Stimulated activated CD4-positive, alpha-beta T cell treated with anti-CD3 and anti-CD28 coated beads, Interleukin-15, amount 100 ng/mL, for 24 hours (primary cell): ENCODE data around the gene JMJD8.

Experiments
- DNase-seq: peaks from one replicate; pipeline ENCODE4 v3.0.0-alpha.2; 2020

Gene JMJD8, protein sequence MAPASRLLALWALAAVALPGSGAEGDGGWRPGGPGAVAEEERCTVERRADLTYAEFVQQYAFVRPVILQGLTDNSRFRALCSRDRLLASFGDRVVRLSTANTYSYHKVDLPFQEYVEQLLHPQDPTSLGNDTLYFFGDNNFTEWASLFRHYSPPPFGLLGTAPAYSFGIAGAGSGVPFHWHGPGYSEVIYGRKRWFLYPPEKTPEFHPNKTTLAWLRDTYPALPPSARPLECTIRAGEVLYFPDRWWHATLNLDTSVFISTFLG

DNA sequence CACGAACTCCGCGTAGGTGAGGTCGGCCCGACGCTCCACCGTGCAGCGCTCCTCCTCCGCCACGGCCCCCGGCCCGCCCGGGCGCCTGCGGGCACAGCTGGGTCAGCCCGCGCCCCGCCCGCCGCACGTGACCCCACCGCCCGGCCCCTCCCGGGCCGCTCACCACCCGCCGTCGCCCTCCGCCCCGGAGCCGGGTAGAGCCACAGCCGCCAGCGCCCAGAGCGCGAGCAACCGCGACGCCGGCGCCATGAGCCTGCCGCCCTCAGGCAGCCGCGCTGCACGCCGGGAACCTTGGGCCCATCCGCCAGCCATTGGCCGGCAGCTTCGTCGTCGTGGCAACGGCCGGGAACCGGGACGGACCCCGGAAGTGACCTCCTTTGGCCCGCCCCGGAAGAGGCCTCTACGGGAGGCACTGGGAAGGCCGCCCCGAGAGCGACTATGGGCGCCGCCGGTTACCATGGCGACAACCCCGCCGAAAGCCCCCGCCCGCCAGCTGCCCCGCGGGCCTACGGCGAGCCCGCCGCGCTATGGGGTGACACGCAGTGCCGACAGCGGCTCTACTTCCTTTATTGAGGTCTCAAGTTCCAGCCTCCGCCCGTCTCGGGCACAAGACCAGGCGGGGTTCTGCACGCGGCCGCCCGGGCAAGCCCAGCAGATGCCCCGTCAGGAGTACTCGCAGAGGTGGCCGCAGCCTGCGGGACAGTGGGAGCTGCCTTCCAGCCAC is at the start of gene JMJD8:
Gene JMJD8, minus strand, starts transcription at position 264 of the 724 bp plus-strand sequence. Its CDS starts 15 bp downstream, at position 249.
- peak; percentile 99 for DNase-seq

GRCh38 chr16:733382-734207 is 49.5 kb upstream of the JMJD8 start:
- peak; percentile 56 for DNase-seq

DNA sequence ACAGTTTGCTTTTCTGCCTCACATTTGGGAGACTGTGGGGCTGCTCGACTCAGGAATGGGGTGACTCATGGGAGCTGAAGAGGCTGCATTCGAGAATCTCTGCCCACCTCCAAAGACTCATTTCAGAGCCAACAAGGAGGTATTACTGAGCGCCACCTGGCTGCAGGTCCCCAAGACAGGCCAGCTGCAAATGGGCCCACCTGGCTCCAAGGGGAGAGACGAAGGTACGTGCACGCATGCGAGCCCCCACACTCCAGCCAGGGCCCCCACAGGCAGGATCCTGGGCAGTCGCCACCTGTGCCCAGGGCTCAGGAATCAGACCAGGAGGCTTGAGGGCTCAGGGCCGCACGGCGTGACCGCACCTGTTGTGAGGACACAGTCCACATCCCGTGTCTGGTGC is 48.8 kb upstream of the JMJD8 start:
- no peak for DNase-seq

DNA sequence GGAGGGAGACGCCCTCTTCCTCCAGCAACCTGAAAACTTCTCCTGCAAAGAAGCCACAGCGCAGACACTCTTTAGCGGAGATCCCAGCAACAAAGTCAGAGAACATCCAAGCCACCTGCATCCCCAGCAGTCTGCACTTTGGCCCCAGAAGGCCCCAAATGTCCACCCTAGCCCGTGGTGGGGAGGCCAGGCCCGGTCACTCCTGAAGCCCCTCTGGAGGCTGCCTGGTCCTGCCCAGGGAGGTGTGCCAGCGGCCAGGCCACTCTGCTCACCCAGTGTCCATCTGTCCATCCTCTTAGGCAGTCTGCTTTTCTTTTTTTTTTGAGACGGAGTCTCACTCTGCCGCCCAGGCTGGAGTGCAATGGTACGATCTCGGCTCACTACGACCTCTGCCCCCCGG is 48.2 kb upstream of the JMJD8 start:
- no peak for DNase-seq

- DNase-seq, result no peak
These were observed 46.8 kb upstream of the JMJD8 start for GRCh38 chr16:730666-731509.

DNA sequence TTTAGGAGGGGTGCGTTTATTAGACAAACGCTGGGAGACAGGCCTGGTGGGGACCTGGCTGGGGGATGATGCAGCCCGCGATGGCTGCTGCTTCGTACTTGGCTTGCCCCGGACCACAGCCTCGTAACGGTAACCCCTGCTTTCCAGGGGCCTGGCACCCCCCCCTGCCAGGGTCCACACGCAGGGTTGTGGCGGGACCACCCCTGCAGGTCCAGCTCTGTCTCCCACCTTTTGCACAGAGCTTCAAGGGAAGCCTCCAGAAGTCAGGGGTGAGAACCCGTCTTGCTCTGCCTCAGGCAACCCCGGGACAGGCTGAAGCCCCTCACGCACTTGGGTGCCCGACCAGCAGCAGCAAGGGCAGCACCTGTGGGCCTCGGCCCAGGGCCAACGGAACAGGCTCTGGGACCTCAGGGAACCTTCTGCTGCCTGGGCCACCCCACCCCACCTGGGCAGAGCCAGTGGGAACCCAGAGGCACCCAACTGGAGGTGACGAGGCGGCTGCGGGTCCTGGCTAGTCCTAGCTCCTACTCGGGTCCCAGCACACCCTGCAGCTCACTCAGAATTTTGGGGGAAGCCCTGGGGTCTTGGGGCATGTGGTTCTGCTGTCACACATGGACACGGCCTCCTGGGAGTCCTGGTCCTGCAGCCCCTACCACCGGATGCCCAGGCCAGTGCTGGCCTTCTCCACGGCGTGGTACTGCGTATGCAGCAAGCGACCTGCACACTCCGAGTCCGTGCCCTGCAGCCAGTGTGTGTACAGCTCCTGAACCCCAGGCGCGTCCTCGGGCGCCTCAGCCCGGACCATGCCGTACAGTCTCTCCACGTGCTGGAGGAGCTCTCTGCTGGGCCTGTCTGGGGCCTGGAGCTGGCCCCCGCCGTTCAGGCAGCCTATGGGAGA is 45.9 kb upstream of the JMJD8 start:
- DNase-seq, result no peak

DNA sequence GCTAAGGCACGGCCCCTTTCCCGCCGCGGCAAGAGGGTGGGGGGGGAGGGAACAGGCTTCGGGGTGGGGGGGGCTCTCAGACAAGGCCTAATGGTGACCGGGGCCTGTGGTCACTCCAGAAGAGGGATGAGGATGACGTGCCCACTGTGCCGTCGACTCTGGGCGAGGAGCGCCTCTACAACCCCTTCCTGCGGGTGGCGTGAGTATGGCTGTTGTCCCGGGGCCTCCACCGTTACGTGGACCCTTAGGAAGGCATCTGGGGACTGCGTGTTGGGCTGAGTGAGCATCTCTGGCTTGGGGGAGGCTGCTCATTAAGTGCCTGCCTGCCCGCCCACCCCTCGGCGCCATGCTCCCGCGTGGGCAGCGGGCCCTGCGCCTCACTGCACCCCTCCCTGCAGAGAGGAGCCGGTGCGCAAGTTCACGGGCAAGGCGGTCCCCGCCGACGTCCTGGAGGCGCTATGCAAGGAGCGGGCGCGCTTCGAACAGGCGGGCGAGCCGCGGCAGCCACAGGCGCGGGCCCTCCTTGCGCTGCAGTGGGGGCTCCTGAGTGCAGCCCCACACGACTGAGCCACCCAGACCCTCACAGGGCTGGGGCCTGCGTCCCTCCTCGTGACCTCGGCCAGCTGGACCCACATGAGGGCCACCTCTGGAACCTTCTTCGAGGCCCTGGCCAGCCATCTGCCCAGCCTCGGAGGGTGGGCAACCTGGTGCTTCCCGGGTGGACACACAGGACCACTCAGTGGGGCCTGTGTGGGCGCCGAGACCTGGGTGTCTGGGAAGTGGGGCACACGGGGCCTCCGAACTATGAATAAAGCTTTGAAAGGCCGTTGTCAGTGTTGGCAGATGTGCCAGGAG is 45.0 kb upstream of the JMJD8 start:
- DNase-seq, result no peak

GRCh38 chr16:728131-728889 is 44.2 kb upstream of the JMJD8 start:
- peak; percentile 76 for DNase-seq

DNA sequence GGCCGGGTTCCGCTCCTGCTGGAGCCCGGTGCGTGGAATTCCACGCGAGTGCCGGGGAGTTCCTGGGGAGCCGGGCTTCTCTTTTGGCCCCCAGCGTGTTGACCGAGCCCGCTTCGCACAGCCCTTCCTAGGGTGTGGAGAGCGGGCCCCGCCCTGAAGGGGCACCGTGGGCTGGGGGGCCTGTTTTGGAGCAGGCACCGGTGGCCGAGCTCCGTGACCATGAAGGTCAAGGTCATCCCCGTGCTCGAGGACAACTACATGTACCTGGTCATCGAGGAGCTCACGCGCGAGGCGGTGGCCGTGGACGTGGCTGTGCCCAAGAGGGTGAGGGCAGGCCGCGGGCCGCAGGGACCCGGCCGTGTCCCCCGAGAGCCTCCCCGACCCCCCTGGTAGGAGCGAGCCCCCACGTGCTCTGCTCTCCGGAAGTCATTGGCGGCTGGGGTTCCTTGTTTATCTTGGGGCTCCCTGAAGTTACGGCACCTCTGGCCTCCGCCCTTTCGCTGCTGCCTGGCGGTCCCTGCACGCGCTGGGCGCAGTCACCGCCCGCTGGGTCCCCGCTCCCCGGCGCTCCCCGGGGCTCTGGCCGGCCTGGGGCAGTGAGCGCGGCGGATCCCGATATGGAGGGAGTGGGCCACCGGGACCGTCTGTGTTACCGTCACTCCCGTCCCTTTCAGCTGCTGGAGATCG is 43.3 kb upstream of the JMJD8 start:
- DNase-seq, result peak; percentile 47

DNA sequence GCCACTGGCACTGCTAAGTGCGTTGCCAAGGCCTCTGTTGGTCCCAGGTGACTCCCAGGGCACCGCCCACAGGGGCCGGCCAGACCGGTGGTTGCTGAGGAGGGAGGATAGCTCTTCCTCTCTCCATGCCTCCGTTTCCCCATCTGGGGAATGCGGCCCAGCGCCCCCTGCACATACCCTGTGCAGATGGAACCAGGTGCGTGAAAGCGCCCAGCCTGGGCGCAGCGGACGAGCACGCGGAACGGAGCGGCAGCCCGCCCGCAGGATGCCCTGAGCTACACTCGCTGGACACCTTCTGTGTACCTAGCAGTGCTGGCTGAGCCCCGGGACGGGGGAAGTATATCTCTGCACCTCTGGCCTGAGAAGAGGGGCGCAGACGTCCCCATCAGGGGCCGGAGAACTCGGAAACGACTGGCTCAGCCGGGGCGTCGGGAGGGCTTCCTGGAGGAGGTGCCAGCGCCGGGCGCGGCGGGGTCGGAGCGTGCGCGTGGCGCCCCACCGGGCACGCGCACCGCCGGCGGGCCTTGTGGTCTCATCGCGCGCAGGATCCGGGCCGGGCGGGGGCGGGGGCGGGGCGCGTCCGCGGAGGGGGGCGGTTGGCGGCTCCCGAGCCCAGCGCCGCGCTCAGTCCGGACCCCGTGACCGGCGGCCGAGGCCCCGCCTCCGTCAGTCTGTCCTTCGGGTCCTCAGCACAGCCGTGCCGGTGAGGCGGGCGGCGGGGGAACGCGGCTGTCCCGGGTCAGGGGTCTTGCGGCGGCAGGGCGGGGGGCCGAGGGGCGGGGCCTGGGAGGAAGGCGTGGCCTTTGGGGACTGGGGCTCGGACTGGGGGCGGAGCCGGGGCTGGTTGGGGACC is 42.5 kb upstream of the JMJD8 start, which contains the start of the genes CCDC78 and HAGHL:
Gene CCDC78, minus strand, starts transcription at position 6 of the 853 bp plus-strand sequence. CDS start 76 bp downstream, outside the sequence.
Gene HAGHL, plus strand, starts transcription at position 669 of the 853 bp plus-strand sequence. CDS start 404 bp downstream, outside the sequence.
- peak; percentile 79 for DNase-seq

DNA sequence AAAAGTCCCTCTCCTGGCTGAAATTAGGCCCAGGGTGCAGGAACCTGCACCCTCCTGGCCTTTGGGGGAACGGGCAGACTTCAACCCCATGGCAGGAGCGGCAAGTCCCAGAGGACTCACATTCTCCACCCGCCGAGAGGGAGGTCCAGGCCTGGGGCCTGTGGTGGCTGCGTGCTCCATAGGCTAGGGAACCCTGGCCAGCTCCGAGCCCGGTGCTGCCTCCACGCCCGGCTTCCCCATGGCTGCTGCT is 42.0 kb upstream of the JMJD8 start:
- DNase-seq, result no peak

GRCh38 chr16:725463-726187 is 41.5 kb upstream of the JMJD8 start:
- no peak for DNase-seq

GRCh38 chr16:725041-725376 is 40.9 kb upstream of the JMJD8 start:
- DNase-seq, result no peak

DNA sequence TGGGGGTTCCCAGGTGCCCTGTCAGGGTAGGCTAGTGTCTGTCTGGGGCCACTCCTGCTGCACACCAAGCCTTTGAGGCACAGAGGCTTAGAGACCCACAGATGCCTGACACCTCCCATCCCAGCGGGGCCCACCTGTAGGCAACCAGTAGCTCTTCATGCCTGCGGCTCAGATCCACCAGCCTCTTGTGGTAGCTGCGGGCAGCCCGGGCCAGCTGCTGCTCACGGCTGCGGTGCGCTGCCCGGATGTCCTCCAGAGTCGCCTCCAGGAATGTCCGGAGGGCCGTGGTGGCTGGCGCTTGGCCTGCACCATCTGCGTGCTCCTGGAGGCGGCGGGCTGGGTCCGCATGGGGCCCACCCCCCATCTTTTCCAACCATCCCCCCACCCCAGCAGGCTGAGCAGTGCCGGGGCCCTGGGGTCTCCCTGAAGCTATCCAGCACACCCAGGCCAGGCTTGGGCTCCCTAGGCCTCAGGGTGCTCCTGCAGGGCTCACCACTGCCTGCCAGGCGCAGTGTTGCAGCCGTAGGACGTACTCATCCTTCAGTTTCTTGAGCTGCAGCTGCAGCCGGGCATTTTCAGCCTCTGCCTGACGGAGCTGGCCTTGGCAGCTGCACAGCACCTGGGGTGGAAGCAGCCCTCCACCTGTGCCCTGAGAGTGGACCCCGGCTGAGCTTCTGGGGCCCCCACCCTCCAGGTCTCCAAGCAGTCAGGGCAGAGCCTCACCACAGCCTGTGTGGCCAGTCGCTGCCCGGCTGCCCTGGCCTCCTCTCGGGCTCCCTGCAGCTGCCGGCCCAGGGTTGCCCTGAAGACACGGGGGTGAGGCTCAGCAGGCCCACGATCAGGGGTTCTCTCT is 40.3 kb upstream of the JMJD8 start:
- no peak for DNase-seq

DNA sequence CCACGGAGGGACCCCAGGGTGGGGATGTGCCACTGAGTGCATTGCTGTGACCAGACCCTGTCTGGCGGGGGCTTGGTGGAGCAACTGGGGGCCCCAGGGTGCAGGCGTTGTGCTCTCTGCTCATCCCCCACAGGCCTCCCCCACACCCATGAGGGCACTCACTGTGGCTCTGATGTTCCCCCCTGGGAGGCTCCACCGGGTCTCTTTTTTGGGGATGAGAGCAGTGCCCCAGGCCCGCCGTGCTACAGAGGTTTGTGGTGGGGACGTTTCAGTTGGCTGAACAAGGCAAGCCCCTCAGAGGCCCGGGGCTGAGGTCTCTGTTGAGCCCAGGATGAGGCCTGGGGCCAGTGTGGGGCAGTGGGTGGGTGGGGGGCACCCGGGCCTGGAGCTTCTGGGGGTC is 39.6 kb upstream of the JMJD8 start:
- no peak for DNase-seq

GRCh38 chr16:722835-723633 is 38.9 kb upstream of the JMJD8 start:
- no peak for DNase-seq
